Body of pancreas (tissue), 4 donors: ENCODE data around the gene DEFB116. TPM values are rescaled to one million over a fixed set of nuclear protein-coding genes. Genes with fewer than 3 reads are reported as not detected.
"Not testable (repeated sequence)": the region's sequence is repeated elsewhere in the genome, so short reads cannot be mapped to it uniquely, and the experiment has no call there.

Experiments
- ATAC-seq: fragments of 150-250 bp; one replicate; pipeline ENCODE4 v1.9.1; 2016
- DNase-seq, 4 donors: peaks; one replicate each; pipeline ENCODE4 v3.0.0-alpha.2; 2019
- H3K27ac ChIP-seq, 4 donors: fragments of 200-600 bp; sonication (generic); 1 replicate in 3 of 4; 2 replicates in 1 of 4; pipeline versions ENCODE4 v1.5.1 to v1.6.1; 2016 to 2019; ENCODE audit warnings: mild to moderate bottlenecking in 1 of 4, mixed read lengths in 1 of 4, moderate library complexity in 1 of 4
- H3K27me3 ChIP-seq, 2 donors: fragments of 200-600 bp; sonication (generic); one replicate each; pipeline ENCODE4 v1.6.0; 2016; ENCODE audit warnings: mild to moderate bottlenecking in 1 of 2
- H3K36me3 ChIP-seq, 2 donors: fragments of 200-600 bp; sonication (generic); replicated peaks in 1 of 2; 2 replicates each; pipeline ENCODE4 v1.5.1; 2016; ENCODE audit warnings: low read depth in 2 of 2; ENCODE audit not compliant: insufficient read depth in 1 of 2
- H3K4me1 ChIP-seq: fragments of 200-600 bp; sonication (generic); one replicate; pipeline ENCODE4 v1.6.0; 2016
- H3K4me3 ChIP-seq, 2 donors: fragments of 200-600 bp; sonication (generic); 1 replicate in 1 of 2; 2 replicates in 1 of 2; pipeline ENCODE4 v1.5.1; 2016 to 2019
- H3K9me3 ChIP-seq, 3 donors: fragments of 200-600 bp; sonication (generic); 1 replicate in 2 of 3; 2 replicates in 1 of 3; pipeline ENCODE4 v1.5.1; 2016
- CTCF ChIP-seq, 7 experiments: fragments of 450-650 bp in 4 of 7; fragments of 200-600 bp in 3 of 7; sonication (generic) in 3 of 7; IDR thresholded peaks; one replicate each; pipeline ENCODE4 v1.5.1; 2016 to 2019; ENCODE audit warnings: antibody characterized with exemption in 7 of 7
- POLR2A ChIP-seq, 3 donors: fragments of 450-650 bp; IDR thresholded peaks; one replicate each; pipeline ENCODE4 v1.6.1; 2016; ENCODE audit warnings: antibody characterized with exemption in 3 of 3, mild to moderate bottlenecking in 2 of 3
- WGBS, 2 donors: methylation state at CpG; one replicate each; pipeline ENCODE4 v1.1.5; 2017; 5-methylcytosine and 5-hydroxymethylcytosine counted together
- intact Hi-C: fragments of 100-400 bp; cut with DNase I; formaldehyde crosslinking; loops from one replicate; pipeline ENCODE4 v1.15.1; 2023
- total RNA-seq, 2 donors: library from RNA; depleted of rRNA; stranded (reverse); fragments of >200 nt; gene quantifications; one replicate each; pipeline ENCODE4 v1.1.0, GENCODE V29; 2016

Gene DEFB116
- total RNA-seq: not detected

GRCh38 chr20:31308535-31309162, at the start of gene DEFB116:
Gene DEFB116 (minus strand): TSS chr20:31308585. CDS start chr20:31308585, 0 bp downstream.
- DNase-seq: no peak
- Histone ChIP-seq H3K4me3 (no peak within 1 kb of the TSS), H3K4me1 (no peaks in the 10 kb centered on the region), H3K36me3 (no peaks in the 10 kb centered on the region), H3K9me3 (no peaks in the 10 kb centered on the region), H3K27ac (no peak within 1 kb of the TSS), H3K27me3 (no peaks in the 10 kb centered on the region)
- no peak for ATAC-seq
- TF ChIP-seq POLR2A (IDR thresholded peaks at IDR 0.05) (no peak), CTCF (IDR thresholded peaks at IDR 0.05) (no peak)
- WGBS, 2 donors: 28 to 33% methylated on average over 8 of the region's 8 CpGs
- intact Hi-C loops: no loop called here

- intact Hi-C loops: no loop called here
- no peak for ATAC-seq
- Histone ChIP-seq H3K4me3 (no peak overlapping the region), H3K4me1 (no peaks in the 10 kb centered on the region), H3K27me3 (no peaks in the 10 kb centered on the region), H3K27ac (no peak overlapping the region), H3K36me3 (no peaks in the 10 kb centered on the region), H3K9me3 (no peaks in the 10 kb centered on the region)
- 13 to 44% methylated on average over 1 of the region's 1 CpG for WGBS, 2 donors
- no peak for TF ChIP-seq CTCF (IDR thresholded peaks at IDR 0.05)
- DNase-seq: no peak
These were observed 47.6 kb upstream of the DEFB116 start for GRCh38 chr20:31355981-31356380.

- ATAC-seq: no peak
- intact Hi-C loops: no loop called here
- H3K27ac ChIP-seq: no peak overlapping the region
- TF ChIP-seq POLR2A (IDR thresholded peaks at IDR 0.05) (no peak), CTCF (IDR thresholded peaks at IDR 0.05) (no peak)
- no peaks in the 10 kb centered on the region for H3K9me3 ChIP-seq
- no peak overlapping the region for H3K4me3 ChIP-seq
- H3K4me1 ChIP-seq: no peaks in the 10 kb centered on the region
- no peak for DNase-seq
- H3K27me3 ChIP-seq: no peaks in the 10 kb centered on the region
- no peaks in the 10 kb centered on the region for H3K36me3 ChIP-seq
These were observed 33.1 kb upstream of the DEFB116 start for GRCh38 chr20:31341470-31341869.

GRCh38 chr20:31330893-31331292, 22.5 kb upstream of the DEFB116 start:
- Histone ChIP-seq H3K27ac (no peak overlapping the region), H3K27me3 (no peaks in the 10 kb centered on the region), H3K4me1 (no peaks in the 10 kb centered on the region), H3K9me3 (no peaks in the 10 kb centered on the region), H3K4me3 (no peak overlapping the region), H3K36me3 (no peaks in the 10 kb centered on the region)
- ATAC-seq (no peak), DNase-seq (no peak)
- intact Hi-C loops: no loop called here
- no peak for TF ChIP-seq POLR2A (IDR thresholded peaks at IDR 0.05)
- no peak for TF ChIP-seq CTCF (IDR thresholded peaks at IDR 0.05)

GRCh38 chr20:31322504-31322903, 14.1 kb upstream of the DEFB116 start:
- WGBS, 2 donors: 24 to 30% methylated on average over 3 of the region's 3 CpGs
- intact Hi-C loops: no loop called here

GRCh38 chr20:31284964-31285363, 23.4 kb downstream of the DEFB116 start:
- intact Hi-C loops, H3K36me3 ChIP-seq, H3K27ac ChIP-seq, H3K27me3 ChIP-seq, H3K4me1 ChIP-seq, DNase-seq, H3K9me3 ChIP-seq, ATAC-seq, H3K4me3 ChIP-seq: not testable (repeated sequence)
- WGBS, 2 donors: 44 to 48% methylated on average over 7 of the region's 7 CpGs

More at GRCh38 chr20:31322504-31322903, 14.1 kb upstream of the DEFB116 start:
- peaks cover 0 to 5% (median 0%) of the 10 kb centered on the region in 3 donors for H3K9me3 ChIP-seq
- no peaks in the 10 kb centered on the region for H3K27me3 ChIP-seq
- H3K4me3 ChIP-seq: no peak overlapping the region
- H3K4me1 ChIP-seq: no peaks in the 10 kb centered on the region
- no peaks in the 10 kb centered on the region for H3K36me3 ChIP-seq
- no peak overlapping the region for H3K27ac ChIP-seq
- DNase-seq (no peak), ATAC-seq (no peak)
- TF ChIP-seq CTCF (IDR thresholded peaks at IDR 0.05): no peak
- no peak for TF ChIP-seq POLR2A (IDR thresholded peaks at IDR 0.05)
